NCI-H128 (cell line): ENCODE data around the gene CCNA1.

Source experiments
- DNase-seq: peaks from one replicate; lab custom pipeline; 2025; ENCODE audit not compliant: unreplicated experiment; lab: John Stamatoyannopoulos, UW

Gene CCNA1

GRCh38 chr13:36432106-36432544, at the start of gene CCNA1:
Gene CCNA1 (plus strand): TSS chr13:36432495. CDS start chr13:36433057, 562 bp downstream.
- peak; percentile 63 for DNase-seq

- no peak for DNase-seq
Observed at GRCh38 chr13:36385489-36385888, 46.8 kb upstream of the CCNA1 start.

GRCh38 chr13:36395280-36395679, 37.0 kb upstream of the CCNA1 start:
- DNase-seq = no peak

- DNase-seq = no peak
Observed at GRCh38 chr13:36405151-36405550, 27.1 kb upstream of the CCNA1 start.

GRCh38 chr13:36412736-36413135, 19.6 kb upstream of the CCNA1 start:
- no peak for DNase-seq

- DNase-seq = no peak
Observed at GRCh38 chr13:36413161-36413560, 19.1 kb upstream of the CCNA1 start.

GRCh38 chr13:36414461-36414860, 17.8 kb upstream of the CCNA1 start:
- DNase-seq = no peak

GRCh38 chr13:36417331-36417730, 15.0 kb upstream of the CCNA1 start:
- no peak for DNase-seq

GRCh38 chr13:36418022-36418805, 14.1 kb upstream of the CCNA1 start:
- no peak for DNase-seq

- DNase-seq = peak; percentile 58
Observed at GRCh38 chr13:36420437-36420891, 11.8 kb upstream of the CCNA1 start.

- DNase-seq = no peak
Observed at GRCh38 chr13:36421447-36421846, 10.8 kb upstream of the CCNA1 start.

- no peak for DNase-seq
Observed at GRCh38 chr13:36428086-36428485, 4.2 kb upstream of the CCNA1 start.

- DNase-seq = no peak
Observed at GRCh38 chr13:36430247-36431203, 1.8 kb upstream of the CCNA1 start.

- DNase-seq = no peak
Observed at GRCh38 chr13:36431204-36432105, 840 bp upstream of the CCNA1 start.

- DNase-seq = no peak
Observed at GRCh38 chr13:36436811-36437210, 4.5 kb downstream of the CCNA1 start.

- DNase-seq = no peak
Observed at GRCh38 chr13:36438594-36439483, 6.5 kb downstream of the CCNA1 start.

- DNase-seq = no peak
Observed at GRCh38 chr13:36445278-36445677, 13.0 kb downstream of the CCNA1 start.

GRCh38 chr13:36445891-36446351, 13.6 kb downstream of the CCNA1 start:
- no peak for DNase-seq

GRCh38 chr13:36447501-36447900, 15.2 kb downstream of the CCNA1 start:
- no peak for DNase-seq

- no peak for DNase-seq
Observed at GRCh38 chr13:36450534-36450933, 18.2 kb downstream of the CCNA1 start.
